HTERT RPE-1 (cell line): ENCODE results near the gene JAG1.

Source experiments
- in situ Hi-C: fragments of 300-500 bp; cut with MboI; formaldehyde crosslinking; loops from 4 replicates; pipeline ENCODE4 v1.14.3; 2020; ENCODE audit warnings: low sequenced_read_pairs

Gene JAG1

GRCh38 chr20:10673842-10674683 lies at the start of gene JAG1:
Gene JAG1 (minus strand): TSS chr20:10673999. CDS start chr20:10673530, 469 bp downstream.
- in situ Hi-C loops: no loop called here

DNA sequence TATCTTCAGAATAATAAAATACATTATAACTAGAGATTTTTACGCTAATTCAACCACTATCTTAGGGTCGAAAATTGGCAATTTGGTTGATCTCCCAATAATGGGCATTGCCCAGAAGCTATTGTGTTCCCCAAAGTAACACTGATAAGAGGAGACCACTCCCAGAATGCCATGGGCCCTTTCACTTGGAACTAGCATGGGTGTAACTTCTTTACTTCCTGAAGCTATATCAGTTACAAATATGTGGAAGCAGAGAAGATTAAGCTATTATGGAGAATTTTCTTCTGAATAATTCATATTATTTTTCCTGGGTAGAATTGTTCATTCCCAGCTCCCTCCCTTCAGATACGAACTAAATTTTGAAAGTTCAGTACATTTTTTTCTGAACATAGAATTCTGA lies 48.2 kb upstream of the JAG1 start:
- in situ Hi-C loops: no loop called here

DNA sequence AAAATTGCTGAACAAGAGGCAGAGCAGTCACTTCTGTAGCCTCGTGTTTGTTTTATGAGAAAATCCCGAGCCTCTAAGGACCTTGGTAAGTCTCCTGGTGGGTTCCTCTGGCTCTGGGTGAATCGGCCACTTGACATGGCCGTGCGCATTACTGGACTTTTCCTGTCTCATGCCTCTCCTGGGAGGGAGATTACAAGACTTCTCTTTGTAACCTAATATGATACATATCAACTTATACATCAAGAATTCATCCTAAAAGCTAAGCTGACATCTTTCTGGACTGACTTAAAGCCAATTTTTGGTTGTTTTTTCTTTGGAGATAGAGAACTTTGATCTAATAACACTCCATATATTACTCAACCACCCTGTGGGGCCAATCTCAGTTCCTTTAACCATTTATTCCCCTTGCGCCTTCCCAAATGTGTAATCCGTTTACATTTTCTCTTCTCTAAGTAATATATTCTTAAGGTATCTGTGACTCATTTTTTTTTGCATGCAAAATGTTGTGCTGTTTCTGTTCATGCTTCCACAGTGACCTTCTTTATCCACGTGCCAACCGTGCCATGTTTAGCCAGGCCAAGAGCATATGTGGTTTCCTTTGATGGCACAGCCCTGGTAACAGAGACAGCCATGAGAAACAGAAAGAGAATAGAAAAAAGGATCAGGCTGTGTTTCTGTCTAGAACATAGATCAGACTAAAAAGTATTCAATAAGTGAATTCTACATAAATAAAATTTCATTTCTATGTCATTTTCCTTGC lies 47.5 kb upstream of the JAG1 start:
- in situ Hi-C loops: no loop called here

DNA sequence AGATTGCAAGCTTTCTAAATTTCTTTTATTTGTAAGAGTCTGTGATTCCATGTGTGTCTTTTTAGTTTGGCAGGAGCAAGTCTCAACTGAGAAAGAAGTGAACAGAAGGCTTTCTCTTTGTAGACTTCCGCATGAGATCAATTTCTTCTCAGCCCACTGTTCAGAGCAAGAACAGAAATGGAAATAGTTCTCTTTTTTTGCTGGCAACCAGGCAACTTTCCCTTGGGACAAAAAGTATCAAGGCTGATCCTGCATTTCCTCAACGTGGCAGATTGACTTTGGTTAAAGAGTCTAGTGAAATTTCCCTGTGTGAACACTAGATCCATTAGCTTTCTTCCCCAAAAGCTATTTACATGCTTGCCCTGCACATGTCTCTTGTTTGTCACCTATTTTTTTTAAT lies 46.8 kb upstream of the JAG1 start:
- in situ Hi-C loops: no loop called here

DNA sequence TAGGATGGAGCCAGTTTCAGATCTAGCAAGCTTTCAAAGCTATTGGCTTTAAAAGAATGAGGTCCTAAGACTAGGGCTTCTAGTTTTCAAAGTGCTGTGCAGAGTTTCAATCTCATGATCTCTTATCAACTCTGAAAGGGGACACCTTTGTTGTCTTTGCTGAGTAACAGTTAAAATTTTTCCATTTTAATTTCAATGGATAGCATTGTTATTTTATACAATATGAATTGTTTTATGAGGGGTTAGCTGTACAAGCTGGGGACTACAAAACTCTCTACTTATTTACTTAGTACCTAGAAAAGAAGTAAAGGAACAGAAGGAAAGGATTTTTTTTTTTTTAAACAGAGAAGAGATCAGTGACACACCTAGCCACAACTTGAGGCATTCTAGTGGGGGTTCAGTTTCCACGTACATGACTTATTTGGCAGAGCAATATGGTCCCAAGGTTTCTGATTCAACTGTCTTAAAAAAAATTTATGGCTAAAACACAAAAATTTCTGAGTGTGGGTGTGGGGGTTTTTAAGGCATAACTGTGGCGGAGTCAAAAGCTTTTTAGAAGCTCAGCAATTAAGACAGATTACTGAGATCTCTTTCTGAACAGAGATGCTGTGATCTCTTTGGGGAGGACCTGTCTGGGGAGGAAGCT lies 46.1 kb upstream of the JAG1 start:
- in situ Hi-C loops: no loop called here

- in situ Hi-C loops: no loop called here
Observed at GRCh38 chr20:10718661-10719060, 44.9 kb upstream of the JAG1 start.

DNA sequence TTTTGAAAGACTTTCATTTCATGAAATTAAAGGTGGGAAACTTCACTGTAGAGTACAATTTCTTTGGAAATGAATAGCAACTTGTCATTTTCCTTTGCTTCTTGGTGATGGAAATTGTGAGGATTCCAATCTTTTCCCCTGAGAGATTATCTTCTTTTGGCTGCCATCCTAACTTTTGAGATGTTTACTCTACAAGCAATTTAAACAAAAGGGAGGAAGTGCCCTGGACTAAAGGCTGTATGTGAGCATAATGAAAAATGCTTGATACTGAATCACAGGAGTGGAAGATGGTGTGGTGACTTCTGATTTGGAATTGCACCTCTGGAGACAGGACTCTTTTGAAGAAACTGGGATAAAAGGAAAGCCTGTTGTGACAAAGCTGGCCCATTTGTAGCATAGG lies 43.1 kb upstream of the JAG1 start:
- in situ Hi-C loops: no loop called here

- in situ Hi-C loops: no loop called here
Observed at GRCh38 chr20:10715035-10715434, 41.2 kb upstream of the JAG1 start.

DNA sequence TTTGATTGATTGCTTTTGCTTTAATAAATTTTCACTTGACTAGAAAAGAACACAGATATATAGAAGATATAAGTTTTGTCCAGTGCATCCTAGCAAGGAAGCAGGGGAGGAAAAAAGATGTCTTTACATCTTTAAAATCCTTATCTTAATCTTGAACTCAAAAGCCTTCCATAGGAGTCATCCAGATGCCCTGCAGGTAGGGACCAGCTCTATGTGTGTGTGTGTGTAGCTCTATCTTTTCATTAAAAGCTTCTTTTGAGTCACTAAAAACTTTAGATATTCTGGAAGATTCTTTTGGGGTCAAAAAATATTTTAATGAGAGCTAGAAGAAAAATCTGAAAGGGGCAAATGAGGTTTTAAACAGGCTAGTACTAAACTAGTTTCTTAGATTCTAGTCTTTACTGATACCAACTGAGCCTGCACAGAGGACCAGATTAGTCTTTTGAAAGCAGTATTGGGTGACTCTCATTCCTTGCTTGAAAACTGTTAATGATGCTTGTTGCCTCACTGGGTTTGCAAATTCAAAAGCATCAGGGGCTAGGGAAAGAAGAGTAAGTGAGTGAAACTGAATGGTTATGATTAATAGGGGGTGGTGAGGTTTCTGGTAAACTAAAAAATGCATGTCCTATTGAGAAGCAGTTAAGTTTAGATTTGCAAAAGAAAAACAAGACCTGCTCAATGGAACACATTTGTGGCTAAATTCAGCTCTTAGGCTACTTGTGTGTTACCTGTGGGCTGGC lies 40.6 kb upstream of the JAG1 start:
- in situ Hi-C loops: no loop called here

GRCh38 chr20:10713161-10713560 lies 39.4 kb upstream of the JAG1 start:
- in situ Hi-C loops: no loop called here

GRCh38 chr20:10711903-10712451 lies 38.2 kb upstream of the JAG1 start:
- in situ Hi-C loops: no loop called here

- in situ Hi-C loops: no loop called here
Observed at GRCh38 chr20:10710991-10711775, 37.4 kb upstream of the JAG1 start.

GRCh38 chr20:10709916-10710315 lies 36.1 kb upstream of the JAG1 start:
- in situ Hi-C loops: no loop called here

- in situ Hi-C loops: no loop called here
Observed at GRCh38 chr20:10708351-10709185, 34.8 kb upstream of the JAG1 start.

- in situ Hi-C loops: no loop called here
Observed at GRCh38 chr20:10707791-10708190, 34.0 kb upstream of the JAG1 start.

GRCh38 chr20:10707068-10707467 lies 33.3 kb upstream of the JAG1 start:
- in situ Hi-C loops: no loop called here

DNA sequence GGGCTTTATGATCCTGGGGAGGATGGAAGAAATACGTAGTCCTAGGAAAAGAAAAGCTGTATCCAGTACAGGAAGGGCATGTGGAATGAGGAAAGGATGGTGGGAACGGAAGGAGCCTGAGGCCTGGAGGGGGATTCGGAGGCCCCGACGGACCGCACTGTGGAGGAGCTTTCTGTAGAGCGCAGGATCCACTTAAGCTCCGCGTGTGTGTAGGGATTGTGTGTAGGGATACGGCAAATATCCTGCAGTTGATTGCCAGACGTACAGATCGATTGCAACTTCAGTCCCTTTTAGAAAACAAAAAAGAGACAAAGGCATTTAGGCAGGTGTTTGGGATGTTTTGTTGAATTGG lies 32.6 kb upstream of the JAG1 start:
- in situ Hi-C loops: no loop called here

GRCh38 chr20:10705801-10706459 lies 32.1 kb upstream of the JAG1 start:
- in situ Hi-C loops: no loop called here

DNA sequence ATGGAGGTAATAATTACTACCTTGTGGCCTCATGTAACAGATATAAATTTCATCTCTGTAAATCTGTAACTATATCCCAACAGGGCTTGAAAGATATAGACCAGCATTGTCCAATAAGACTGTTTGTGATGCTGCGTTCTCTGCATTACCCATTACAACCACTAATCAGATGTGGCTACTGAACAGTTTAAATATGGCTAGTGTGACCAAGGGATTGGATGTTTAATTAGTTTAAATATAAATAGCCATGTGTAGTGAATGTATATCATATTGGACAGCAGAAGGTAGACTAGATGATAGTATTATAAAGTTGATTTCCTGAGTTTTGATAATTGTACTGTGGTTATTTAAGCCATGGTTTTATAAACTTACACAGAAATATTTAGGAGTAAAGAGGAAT lies 27.8 kb upstream of the JAG1 start:
- in situ Hi-C loops: no loop called here
